CD1c-positive myeloid dendritic cell (primary cell): ENCODE results near the gene KLHL18.

Experiments used
- DNase-seq: peaks from one replicate; pipeline ENCODE4 v3.0.0-alpha.2; 2016; ENCODE audit errors: extremely low spot score

KLHL18 gene

DNA sequence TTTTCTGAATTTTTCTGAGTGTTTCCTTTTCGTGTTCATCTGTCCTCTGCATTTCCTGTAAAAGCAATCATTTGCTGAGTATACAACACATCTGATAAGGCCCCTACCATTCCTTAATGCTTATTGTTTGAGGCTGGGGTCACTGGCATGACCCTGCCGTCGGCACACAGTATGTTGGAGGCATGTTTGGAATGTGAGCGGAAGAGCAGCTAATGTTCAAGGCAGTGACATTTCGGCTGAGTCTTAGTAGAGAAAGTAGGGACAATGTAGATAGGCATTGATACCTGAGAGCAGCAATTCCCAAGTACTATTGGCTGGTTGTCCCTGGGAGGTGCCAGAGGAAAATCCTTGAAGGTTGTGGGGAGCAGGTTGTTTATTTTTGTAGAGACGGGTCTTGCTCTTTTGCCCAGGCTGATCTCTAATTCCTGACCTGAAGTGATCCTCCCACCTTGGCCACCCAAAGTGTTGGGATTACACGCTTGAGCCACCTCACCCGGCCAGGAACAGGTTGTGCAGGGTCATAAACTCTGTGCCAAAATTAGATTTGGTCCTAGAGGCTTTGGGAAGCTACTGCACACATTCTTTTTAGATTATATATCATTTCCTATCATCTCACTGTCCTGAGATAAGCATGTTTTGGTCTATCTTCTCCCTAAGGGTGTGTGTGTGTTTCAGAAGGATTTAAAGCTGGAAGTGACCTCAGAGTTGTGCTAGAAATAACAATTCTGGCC, 111.6 kb downstream of the KLHL18 start:
- no peak for DNase-seq

GRCh38 chr3:47394881-47395280, 112.1 kb downstream of the KLHL18 start:
- DNase-seq: no peak
